GM18873 (cell line): ENCODE results near the gene ZNF18.
"Not testable (repeated sequence)": the region's sequence is repeated elsewhere in the genome, so short reads cannot be mapped to it uniquely, and the experiment has no call there.

ENCODE experiments used
- ATAC-seq: cut with Tn5 transposase; IDR thresholded peaks from one replicate; pipeline ENCODE4 v1.9.1; 2021; ENCODE audit warnings: mild to moderate bottlenecking, moderate library complexity, moderate number of reproducible peaks; ENCODE audit not compliant: unreplicated experiment, low FRiP score

The ZNF18 gene

GRCh38 chr17:11986179-11986941, 10.9 kb downstream of the ZNF18 start:
- ATAC-seq = no peak

- ATAC-seq = no peak
Observed at GRCh38 chr17:11981862-11982261, 15.4 kb downstream of the ZNF18 start.

- no peak for ATAC-seq
Observed at GRCh38 chr17:11980813-11981212, 16.5 kb downstream of the ZNF18 start.

GRCh38 chr17:11979795-11980194, 17.5 kb downstream of the ZNF18 start:
- ATAC-seq = no peak

GRCh38 chr17:11972741-11973140, 24.5 kb downstream of the ZNF18 start:
- not testable (repeated sequence) for ATAC-seq

- ATAC-seq = no peak
Observed at GRCh38 chr17:11969565-11969964, 27.7 kb downstream of the ZNF18 start.

- ATAC-seq = no peak
Observed at GRCh38 chr17:11954936-11955335, 42.3 kb downstream of the ZNF18 start.

GRCh38 chr17:11953924-11954323, 43.4 kb downstream of the ZNF18 start:
- ATAC-seq = no peak

GRCh38 chr17:11952610-11953009, 44.7 kb downstream of the ZNF18 start:
- no peak for ATAC-seq

- ATAC-seq = no peak
Observed at GRCh38 chr17:11950771-11951519, 46.3 kb downstream of the ZNF18 start.

GRCh38 chr17:11949571-11949970, 47.7 kb downstream of the ZNF18 start:
- not testable (repeated sequence) for ATAC-seq

GRCh38 chr17:11948789-11949188, 48.5 kb downstream of the ZNF18 start:
- ATAC-seq = no peak

- no peak for ATAC-seq
Observed at GRCh38 chr17:11944587-11944986, 52.7 kb downstream of the ZNF18 start.

- no peak for ATAC-seq
Observed at GRCh38 chr17:11943759-11944347, 53.4 kb downstream of the ZNF18 start.

GRCh38 chr17:11943086-11943485, 54.2 kb downstream of the ZNF18 start:
- ATAC-seq = not testable (repeated sequence)

GRCh38 chr17:11940904-11941303, 56.4 kb downstream of the ZNF18 start:
- ATAC-seq = no peak

GRCh38 chr17:11935734-11936406, 61.4 kb downstream of the ZNF18 start:
- ATAC-seq = no peak

GRCh38 chr17:11932337-11932898, 64.9 kb downstream of the ZNF18 start:
- ATAC-seq = no peak

- no peak for ATAC-seq
Observed at GRCh38 chr17:11928436-11928835, 68.8 kb downstream of the ZNF18 start.
